Smooth muscle cell (in vitro differentiated cells): ENCODE results near the gene SLC25A3. TPM values are rescaled to one million over a fixed set of nuclear protein-coding genes. Genes with fewer than 3 reads are reported as not detected.

Experiments
- DNase-seq: peaks from one replicate; lab custom pipeline; 2025; ENCODE audit not compliant: unreplicated experiment; lab: John Stamatoyannopoulos, UW
- H2AFZ ChIP-seq: fragments of 200-600 bp; sonication (generic); 2 replicates; pipeline ENCODE4 v1.6.0; 2016; ENCODE audit warnings: antibody characterized with exemption, low read depth, mild to moderate bottlenecking
- H3F3A ChIP-seq: fragments of 200-600 bp; sonication (generic); 2 replicates; pipeline ENCODE4 v1.6.0; 2017; ENCODE audit warnings: antibody characterized with exemption, low read depth
- H3K27ac ChIP-seq: fragments of 200-600 bp; sonication (generic); 2 replicates; pipeline ENCODE4 v1.5.1; 2016; ENCODE audit warnings: low read depth, mild to moderate bottlenecking
- H3K27me3 ChIP-seq: fragments of 200-600 bp; sonication (generic); 2 replicates; pipeline ENCODE4 v1.6.1; 2016; ENCODE audit warnings: low read depth, mild to moderate bottlenecking
- H3K36me3 ChIP-seq: fragments of 200-600 bp; sonication (generic); 2 replicates; pipeline ENCODE4 v1.5.1; 2016; ENCODE audit warnings: low read depth
- H3K4me1 ChIP-seq: fragments of 200-600 bp; sonication (generic); 2 replicates; pipeline ENCODE4 v1.5.1; 2016; ENCODE audit warnings: low read depth
- H3K4me2 ChIP-seq: fragments of 200-600 bp; sonication (generic); 2 replicates; pipeline ENCODE4 v1.6.0; 2016; ENCODE audit warnings: mild to moderate bottlenecking
- H3K4me3 ChIP-seq: fragments of 200-600 bp; sonication (generic); 2 replicates; pipeline ENCODE4 v1.5.1; 2016; ENCODE audit warnings: mild to moderate bottlenecking
- H3K79me2 ChIP-seq: fragments of 200-600 bp; sonication (generic); 2 replicates; pipeline ENCODE4 v1.6.0; 2016; ENCODE audit warnings: low read depth, mild to moderate bottlenecking
- H3K9ac ChIP-seq: fragments of 200-600 bp; sonication (generic); 2 replicates; pipeline ENCODE4 v1.6.0; 2016; ENCODE audit warnings: low read depth
- H3K9me3 ChIP-seq: fragments of 200-600 bp; sonication (generic); replicated peaks from 2 replicates; pipeline ENCODE4 v1.5.1; 2016; ENCODE audit warnings: low read depth
- H4K20me1 ChIP-seq: fragments of 200-600 bp; sonication (generic); 2 replicates; pipeline ENCODE4 v1.6.0; 2016; ENCODE audit warnings: low read depth
- WGBS: methylation state at CpG from one replicate; pipeline ENCODE4 v1.1.7; 2016; ENCODE audit warnings: low lambda C conversion rate; 5-methylcytosine and 5-hydroxymethylcytosine counted together
- polyA plus RNA-seq: library from polyadenylated mRNA; unstranded; fragments of >200 nt; fragmentation: Nextera tagmentation; extraction: Ambion mirVana; gene quantifications from 2 replicates; pipeline ENCODE4 v1.2.1, GENCODE V29; 2016
- total RNA-seq: library from RNA; depleted of rRNA; stranded (reverse); fragments of >200 nt; gene quantifications from 2 replicates; pipeline ENCODE4 v1.2.3, GENCODE V29; 2014
- TF ChIP-seq, protein P1 (sequence below): fragments of 200-600 bp; sonication (generic); IDR thresholded peaks from 2 replicates; pipeline ENCODE4 v1.5.1; 2017; ENCODE audit warnings: borderline replicate concordance, mild to moderate bottlenecking, antibody characterized with exemption; ENCODE audit not compliant: insufficient read depth, poor library complexity, severe bottlenecking

The SLC25A3 gene
- total and polyA plus RNA-seq, 2 experiments from 2014 or later: 440 to 643 TPM

DNA sequence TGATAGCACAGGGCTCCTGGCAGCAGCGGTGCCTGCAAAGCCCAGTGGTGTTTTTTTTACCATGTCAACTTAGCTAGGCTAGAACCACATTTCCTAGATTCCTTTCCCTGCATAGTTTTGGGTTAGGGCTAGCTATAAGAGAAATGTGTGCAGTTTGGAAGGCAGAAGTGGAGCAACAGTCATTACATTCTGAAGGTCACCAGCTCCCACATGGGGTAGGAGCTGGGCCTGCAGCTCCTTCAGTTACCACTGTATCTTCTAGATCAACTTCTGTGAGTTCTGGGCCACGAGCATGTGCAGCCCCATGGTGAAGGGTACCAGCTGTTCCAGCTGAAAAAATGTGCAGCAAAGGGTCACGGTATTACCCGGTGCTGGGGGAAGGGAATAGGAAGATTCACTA, 2.3 kb upstream of the SLC25A3 start:
- no peaks in the 10 kb centered on the region for H3K36me3 ChIP-seq
- H3K4me2 ChIP-seq: no peak overlapping the region
- H3K9ac ChIP-seq: no peak overlapping the region
- H4K20me1 ChIP-seq: peaks cover 26% of the 10 kb centered on the region
- H3K27ac ChIP-seq: no peak overlapping the region
- H3K27me3 ChIP-seq: no peaks in the 10 kb centered on the region
- TF ChIP-seq, protein P1, sequence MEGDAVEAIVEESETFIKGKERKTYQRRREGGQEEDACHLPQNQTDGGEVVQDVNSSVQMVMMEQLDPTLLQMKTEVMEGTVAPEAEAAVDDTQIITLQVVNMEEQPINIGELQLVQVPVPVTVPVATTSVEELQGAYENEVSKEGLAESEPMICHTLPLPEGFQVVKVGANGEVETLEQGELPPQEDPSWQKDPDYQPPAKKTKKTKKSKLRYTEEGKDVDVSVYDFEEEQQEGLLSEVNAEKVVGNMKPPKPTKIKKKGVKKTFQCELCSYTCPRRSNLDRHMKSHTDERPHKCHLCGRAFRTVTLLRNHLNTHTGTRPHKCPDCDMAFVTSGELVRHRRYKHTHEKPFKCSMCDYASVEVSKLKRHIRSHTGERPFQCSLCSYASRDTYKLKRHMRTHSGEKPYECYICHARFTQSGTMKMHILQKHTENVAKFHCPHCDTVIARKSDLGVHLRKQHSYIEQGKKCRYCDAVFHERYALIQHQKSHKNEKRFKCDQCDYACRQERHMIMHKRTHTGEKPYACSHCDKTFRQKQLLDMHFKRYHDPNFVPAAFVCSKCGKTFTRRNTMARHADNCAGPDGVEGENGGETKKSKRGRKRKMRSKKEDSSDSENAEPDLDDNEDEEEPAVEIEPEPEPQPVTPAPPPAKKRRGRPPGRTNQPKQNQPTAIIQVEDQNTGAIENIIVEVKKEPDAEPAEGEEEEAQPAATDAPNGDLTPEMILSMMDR: no peak
- no peak overlapping the region for H3K4me3 ChIP-seq
- H3K79me2 ChIP-seq: peaks cover 26% of the 10 kb centered on the region
- H3K4me1 ChIP-seq: peaks cover 12% of the 10 kb centered on the region
- H3F3A ChIP-seq: no peaks in the 10 kb centered on the region
- no peak for DNase-seq
- 88% methylated on average over 4 of the region's 4 CpGs for WGBS
- H2AFZ ChIP-seq: no peak overlapping the region
- H3K9me3 ChIP-seq: no peaks in the 10 kb centered on the region

DNA sequence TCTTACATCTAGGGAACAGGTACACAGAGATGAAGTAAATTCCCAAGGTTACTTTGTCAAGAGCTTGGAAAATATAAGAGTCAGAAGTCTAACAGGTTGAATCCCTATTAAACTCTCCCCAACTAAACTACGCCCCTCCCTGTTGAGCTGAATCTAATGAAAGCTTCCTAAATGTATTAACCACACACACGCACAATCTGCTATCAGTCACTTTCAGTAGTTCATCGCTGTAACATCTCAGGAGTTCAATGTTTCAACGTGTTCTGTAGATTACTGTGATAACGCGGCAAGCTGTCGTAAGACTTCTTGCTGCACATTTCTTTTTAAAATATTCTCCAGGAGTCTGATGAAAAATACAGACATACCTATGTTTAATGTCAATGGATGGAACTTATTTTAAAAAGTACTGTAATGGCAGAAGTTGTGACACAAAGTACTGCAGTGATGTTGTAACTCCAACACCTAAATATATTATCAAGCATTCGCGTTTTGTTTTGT, 612 bp upstream of the SLC25A3 start:
- Histone ChIP-seq H2AFZ (peak overlapping the region; percentile 95), H3K9ac (peak overlapping the region; percentile 84), H3K27me3 (no peaks in the 10 kb centered on the region), H3K27ac (peak overlapping the region; percentile 87), H4K20me1 (peaks cover 42% of the 10 kb centered on the region), H3K79me2 (peaks cover 43% of the 10 kb centered on the region), H3F3A (peaks cover 5% of the 10 kb centered on the region), H3K36me3 (peaks cover 5% of the 10 kb centered on the region), H3K4me1 (peaks cover 14% of the 10 kb centered on the region), H3K9me3 (no peaks in the 10 kb centered on the region), H3K4me3 (peak overlapping the region; percentile 76), H3K4me2 (peak overlapping the region; percentile 86)
- 56% methylated on average over 9 of the region's 9 CpGs for WGBS
- TF ChIP-seq, protein P1: no peak
- DNase-seq: no peak

DNA sequence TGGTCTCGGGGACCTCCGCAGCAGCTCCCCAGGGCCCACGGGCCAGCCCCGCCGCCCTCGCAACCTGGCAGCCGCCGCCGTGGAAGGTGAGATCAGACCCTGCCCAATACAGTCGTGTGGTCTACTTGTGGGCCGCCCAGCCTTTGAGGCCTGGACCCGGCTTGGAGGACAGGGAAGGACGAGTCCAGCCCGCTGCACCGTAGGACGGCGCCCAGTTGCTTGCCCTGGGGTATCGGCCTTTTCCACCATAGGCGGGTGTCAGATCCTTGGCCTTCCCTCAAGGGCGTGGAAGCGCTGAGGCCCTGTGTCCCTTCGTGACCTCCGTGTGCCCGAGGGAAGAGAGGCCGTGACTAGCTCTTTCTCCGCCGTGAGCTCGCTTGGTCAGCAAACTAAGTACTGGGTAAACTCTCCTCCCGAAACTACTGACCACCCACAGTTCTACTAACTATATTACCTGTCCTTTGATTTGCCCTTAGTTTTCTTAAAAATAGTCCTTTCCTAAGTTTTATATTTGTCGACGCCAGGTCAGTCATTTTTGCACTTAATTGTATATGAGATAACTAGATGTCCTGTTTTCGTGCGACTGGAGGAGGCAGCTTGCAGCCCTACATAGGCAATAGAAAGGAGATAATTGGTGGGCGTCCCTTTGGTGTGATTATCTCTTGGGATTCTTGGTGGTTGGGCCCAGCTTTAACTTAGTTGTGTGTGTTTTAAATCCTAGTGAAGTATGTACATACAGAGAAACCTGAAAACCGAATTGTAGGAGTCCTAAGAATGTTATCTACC, 757 bp downstream of the SLC25A3 start:
- Histone ChIP-seq H4K20me1 (peaks cover 56% of the 10 kb centered on the region), H3K9ac (peak overlapping the region; percentile 98), H3K9me3 (no peaks in the 10 kb centered on the region), H3K4me1 (peaks cover 14% of the 10 kb centered on the region), H3F3A (peaks cover 9% of the 10 kb centered on the region), H3K4me2 (peak overlapping the region; percentile 93), H3K27me3 (no peaks in the 10 kb centered on the region), H3K36me3 (peaks cover 11% of the 10 kb centered on the region), H3K27ac (peak overlapping the region; percentile 87), H3K4me3 (peak overlapping the region; percentile 76), H2AFZ (no peak overlapping the region), H3K79me2 (peaks cover 53% of the 10 kb centered on the region)
- DNase-seq: no peak
- TF ChIP-seq, protein P1: no peak
- WGBS: under 1% methylated on average over 35 of the region's 35 CpGs
